HepG2 (cell line): ENCODE data around the gene CCDC50. TPM values are rescaled to one million over a fixed set of nuclear protein-coding genes. Genes with fewer than 3 reads are reported as not detected.

Experiments used
- ATAC-seq: fragments of 200-7000 bp; cut with Tn5 transposase; 3 replicates; pipeline ENCODE4 v1.9.1; 2020; ENCODE audit warnings: mild to moderate bottlenecking, moderate library complexity
- BruUV-seq: library from RNA; stranded (reverse); fragments of 400-500 nt; replicated peaks from 2 replicates; lab custom pipeline; 2021; lab: Mats Ljungman, UMichigan
- CTCF ChIA-PET: fragments of 300-600 bp; formaldehyde crosslinking; extraction: SDS; loops from one replicate; lab custom pipeline; 2021; ENCODE audit warnings: low total read pairs, inconsistent platforms, low intra/inter-chr PET ratio; lab: Yijun Ruan, JAX
- POLR2A ChIA-PET: fragments of 350-600 bp; sonication (Branson Sonifier 250); formaldehyde crosslinking; loops from one replicate; lab custom pipeline; 2020; ENCODE audit warnings: antibody characterized with exemption, inconsistent platforms; lab: Yijun Ruan, JAX
- DNase-seq: peaks from one replicate; pipeline ENCODE4 v3.0.0-alpha.2; 2015; ENCODE audit warnings: low spot score
- FAIRE-seq: peaks from 3 replicates; lab custom pipeline; 2011; peaks lifted over from hg19 to GRCh38; lab: Jason Lieb, UNC
- H2AFZ ChIP-seq: one replicate; pipeline ENCODE4 v1.6.1; 2011; ENCODE audit warnings: low read length, inconsistent platforms
- H3K27ac ChIP-seq: fragments of 300-600 bp; 3 replicates; pipeline ENCODE4 v1.8.0; 2011; ENCODE audit warnings: mixed run types, mild to moderate bottlenecking, mixed read lengths, low read length, inconsistent platforms; ENCODE audit not compliant: insufficient read depth; ENCODE audit errors: extremely low read length
- H3K27me3 ChIP-seq, 2 experiments: fragments of 200-600 bp in 1 of 2; 2 replicates in 1 of 2; 3 replicates in 1 of 2; pipeline versions ENCODE4 v1.6.0 to v1.8.0; 2011; ENCODE audit warnings: low read length in 2 of 2, mild to moderate bottlenecking in 2 of 2, moderate library complexity in 2 of 2, inconsistent platforms in 1 of 2; ENCODE audit not compliant: insufficient read depth in 2 of 2, control insufficient read depth in 1 of 2
- H3K36me3 ChIP-seq, 2 experiments: fragments of 200-600 bp in 1 of 2; replicated peaks in 1 of 2; 2 replicates in 1 of 2; 3 replicates in 1 of 2; pipeline versions ENCODE4 v1.5.1 to v1.8.0; 2011; ENCODE audit warnings: low read length in 2 of 2, inconsistent platforms in 1 of 2; ENCODE audit not compliant: insufficient read depth in 2 of 2, control insufficient read depth in 1 of 2
- H3K4me1 ChIP-seq: 2 replicates; pipeline ENCODE4 v1.5.1; 2012; ENCODE audit warnings: low read length, inconsistent platforms; ENCODE audit not compliant: insufficient read depth
- H3K4me2 ChIP-seq: 2 replicates; pipeline ENCODE4 v1.6.0; 2011; ENCODE audit warnings: low read depth, low read length, inconsistent platforms
- H3K4me3 ChIP-seq, 3 experiments: fragments of 200-600 bp in 1 of 3; sonication (generic), shearing (Covaris generic) in 1 of 3; replicated peaks in 1 of 3; 2 replicates each; pipeline ENCODE4 v1.5.1; 2011 to 2016; ENCODE audit warnings: low read length in 3 of 3, inconsistent platforms in 2 of 3, low read depth in 2 of 3, mild to moderate bottlenecking in 2 of 3, control low read depth in 1 of 3, mixed read lengths in 1 of 3; ENCODE audit not compliant: insufficient read depth in 1 of 3
- H3K79me2 ChIP-seq: one replicate; pipeline ENCODE4 v1.6.1; 2011; ENCODE audit warnings: low read length, inconsistent platforms; ENCODE audit not compliant: insufficient read depth
- H3K9ac ChIP-seq: 2 replicates; pipeline ENCODE4 v1.6.0; 2011; ENCODE audit warnings: mild to moderate bottlenecking, low read depth, low read length, inconsistent platforms; ENCODE audit not compliant: insufficient read depth
- H3K9me3 ChIP-seq: 2 replicates; pipeline ENCODE4 v1.5.1; 2012; ENCODE audit warnings: mild to moderate bottlenecking, low read length
- H4K20me1 ChIP-seq: 2 replicates; pipeline ENCODE4 v1.6.0; 2011; ENCODE audit warnings: inconsistent platforms, mild to moderate bottlenecking, low read length, moderate library complexity; ENCODE audit not compliant: insufficient read depth
- ZNF660 ChIP-seq: sonication (generic); formaldehyde crosslinking; IDR thresholded peaks from 2 replicates; pipeline ENCODE4 v1.5.1; 2020; ENCODE audit warnings: mild to moderate bottlenecking, low read depth, missing genetic modification reagents, borderline replicate concordance
- WGBS: methylation state at CpG from one replicate; pipeline ENCODE4 v1.1.6; 2017; ENCODE audit warnings: low lambda C conversion rate; 5-methylcytosine and 5-hydroxymethylcytosine counted together
- in situ Hi-C: cut with HindIII; loops from 2 replicates; pipeline ENCODE4 v1.10.0; 2017; ENCODE audit warnings: low pct_unique_long_range_greater_than_20kb; ENCODE audit not compliant: extremely low pct_ligation_motif_present
- intact Hi-C: fragments of 100-400 bp; cut with micrococcal nuclease; formaldehyde crosslinking; loops from one replicate; pipeline ENCODE4 v1.10.0; 2022; ENCODE audit not compliant: unreplicated experiment
- polyA plus RNA-seq, 8 experiments: library from polyadenylated mRNA; depleted of rRNA in 3 of 8; stranded (reverse) in 7 of 8; unstranded in 1 of 8; fragments of >200 nt; fragmentation: Illumina TruSeq in 4 of 8; extraction: Trizol in 4 of 8; gene quantifications; 2 replicates each; pipeline versions ENCODE4 v1.2.1 to v1.2.3, GENCODE V29; 2011 to 2016; ENCODE audit warnings: low read depth in 4 of 8, missing spikeins in 1 of 8, mixed read lengths in 1 of 8; ENCODE audit not compliant: insufficient read depth in 1 of 8
- total RNA-seq, 5 experiments: library from RNA; depleted of rRNA; stranded (reverse); fragments of >200 nt; fragmentation: Illumina TruSeq; extraction: Trizol; gene quantifications; 2 replicates each; pipeline ENCODE4 v1.2.3, GENCODE V29; 2016; ENCODE audit warnings: low read depth in 1 of 5

CCDC50 gene
- total and polyA plus RNA-seq, 2 of the 13 experiments (the other 11 are each of a cell fraction or from before 2014, with no cell fraction given): 47.6 to 66.4 TPM

DNA sequence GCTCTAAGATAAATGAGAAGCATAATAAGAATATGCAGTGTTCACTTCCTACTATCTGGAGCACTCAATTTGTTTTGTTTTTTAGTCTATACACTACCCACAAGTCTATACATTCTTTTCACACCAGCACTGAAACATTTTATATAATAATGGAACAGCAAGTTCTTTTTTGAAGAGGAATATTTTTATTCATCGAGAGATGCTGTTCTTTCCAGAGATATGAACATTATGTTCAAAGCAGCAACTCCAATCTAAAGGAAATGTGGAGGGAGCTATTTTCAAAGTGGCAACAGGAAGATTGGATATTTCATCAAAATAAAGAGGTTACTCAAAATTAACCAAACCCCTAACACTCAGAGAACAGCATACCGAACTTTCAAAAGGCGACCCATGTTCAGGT lies 115.4 kb downstream of the CCDC50 start:
- no peak overlapping the region for H3K9ac ChIP-seq
- intact Hi-C loops: no loop called here
- TF ChIP-seq ZNF660 (CRISPR knock-in tag): no peak
- TF ChIP-seq, all 625 proteins: peak for 0
- DNase-seq (no peak), FAIRE-seq (no peak), ATAC-seq (no peak)
- H3K4me3 ChIP-seq: no peak overlapping the region
- no peak overlapping the region for H3K27ac ChIP-seq
- no peaks in the 10 kb centered on the region for H3K27me3 ChIP-seq
- in situ Hi-C loops: no loop called here
- ChIA-PET CTCF (no interaction called here), POLR2A (no interaction called here)
- H3K4me1 ChIP-seq: no peaks in the 10 kb centered on the region
- BruUV-seq: no TSS peak
- 13% methylated on average over 3 of the region's 3 CpGs for WGBS
- H3K79me2 ChIP-seq: no peaks in the 10 kb centered on the region
- no peaks in the 10 kb centered on the region for H3K36me3 ChIP-seq
- no peaks in the 10 kb centered on the region for H3K9me3 ChIP-seq
- H3K4me2 ChIP-seq: no peak overlapping the region
- H4K20me1 ChIP-seq: no peaks in the 10 kb centered on the region
- H2AFZ ChIP-seq: no peak overlapping the region

Other genes starting within 250 kb of the CCDC50 start
- not detected in 2 replicates for gene OSTN, start 130.2 kb upstream of the CCDC50 start, total RNA-seq (2016; rRNA removed; fragmentation: Illumina TruSeq; extraction: Trizol)
- gene OSTN, start 130.2 kb upstream of the CCDC50 start, polyA plus RNA-seq (2011; rRNA removed): not detected in 2 replicates
- gene UTS2B, start 1.1 kb downstream of the CCDC50 start, total RNA-seq (2016; rRNA removed; fragmentation: Illumina TruSeq; extraction: Trizol): 0.46 TPM in 1 of 2 replicates, not detected in the other
- gene UTS2B, start 1.1 kb downstream of the CCDC50 start, polyA plus RNA-seq (2011; rRNA removed): 0.03 and 0.14 TPM in 2 replicates
- not detected in 2 replicates for gene PYDC2, start 131.8 kb downstream of the CCDC50 start, total RNA-seq (2016; rRNA removed; fragmentation: Illumina TruSeq; extraction: Trizol)
- not detected in 2 replicates for gene PYDC2, start 131.8 kb downstream of the CCDC50 start, polyA plus RNA-seq (2011; rRNA removed)